Kidney (tissue), 14 donors: ENCODE measurements around the gene VAV2. TPM values are rescaled to one million over a fixed set of nuclear protein-coding genes. Genes with fewer than 3 reads are reported as not detected.
"Not testable (repeated sequence)": the region's sequence is repeated elsewhere in the genome, so short reads cannot be mapped to it uniquely, and the experiment has no call there.

ENCODE experiments used
- DNase-seq, 5 donors: peaks; one replicate each; pipeline ENCODE4 v3.0.0-alpha.2; 2013 to 2020
- FAIRE-seq: peaks from 2 replicates; lab custom pipeline; 2012; peaks lifted over from hg19 to GRCh38; lab: Jason Lieb, UNC
- H3K27ac ChIP-seq, 2 donors: one replicate each; pipeline ENCODE4 v1.7.0; 2013; ENCODE audit warnings: low read depth in 2 of 2, low read length in 2 of 2, inconsistent platforms in 1 of 2
- H3K27me3 ChIP-seq: one replicate; pipeline ENCODE4 v1.7.1; 2013; ENCODE audit warnings: low read length, inconsistent platforms; ENCODE audit not compliant: control insufficient read depth, insufficient read depth
- H3K36me3 ChIP-seq, 3 donors: one replicate each; pipeline versions ENCODE4 v1.7.0 to v1.7.1; 2013; ENCODE audit warnings: low read length in 3 of 3, control low read depth in 1 of 3, inconsistent platforms in 1 of 3; ENCODE audit not compliant: insufficient read depth in 3 of 3, control insufficient read depth in 2 of 3
- H3K4me1 ChIP-seq, 3 donors: one replicate each; pipeline versions ENCODE4 v1.7.0 to v1.7.1; 2013; ENCODE audit warnings: low read length in 3 of 3, inconsistent platforms in 1 of 3, low read depth in 1 of 3; ENCODE audit not compliant: control insufficient read depth in 2 of 3, insufficient read depth in 2 of 3
- H3K4me3 ChIP-seq, 3 donors: one replicate each; pipeline versions ENCODE4 v1.7.0 to v1.8.1; 2013; ENCODE audit warnings: low read length in 3 of 3, control low read depth in 1 of 3, inconsistent platforms in 1 of 3
- H3K9ac ChIP-seq, 3 donors: one replicate each; pipeline versions ENCODE4 v1.7.0 to v1.7.1; 2013; ENCODE audit warnings: low read length in 3 of 3, control low read depth in 1 of 3, inconsistent platforms in 1 of 3
- H3K9me3 ChIP-seq, 3 donors: one replicate each; pipeline versions ENCODE4 v1.7.0 to v1.7.1; 2013; ENCODE audit warnings: low read length in 3 of 3, control low read depth in 1 of 3, inconsistent platforms in 1 of 3; ENCODE audit not compliant: control insufficient read depth in 2 of 3, insufficient read depth in 1 of 3
- CTCF ChIP-seq: IDR thresholded peaks from 3 replicates; pipeline ENCODE4 v1.5.1; 2012; ENCODE audit warnings: mild to moderate bottlenecking, moderate library complexity, borderline replicate concordance; ENCODE audit not compliant: insufficient read depth; ENCODE audit errors: extremely low read depth
- intact Hi-C: fragments of 100-400 bp; cut with DNase I; formaldehyde crosslinking; loops from one replicate; pipeline ENCODE4 v1.11.1; 2022
- polyA plus RNA-seq: library from polyadenylated mRNA; stranded (reverse); fragments of 350-450 nt; fragmentation: Illumina TruSeq; extraction: RNeasy Lipid Tissue Mini Kit (QIAGEN cat#74804); gene quantifications from one replicate; pipeline ENCODE4 v1.2.3, GENCODE V29; 2014; ENCODE audit warnings: low read depth, low replicate concordance; ENCODE audit not compliant: insufficient read depth
- total RNA-seq: library from RNA; stranded (reverse); fragmentation: NEBNext Ultra II Directional; extraction: Animal tissue kit (Norgen Biotek cat#: 25700); gene quantifications from one replicate; pipeline ENCODE4 v1.2.1, GENCODE V29; 2021
- donor health status: control.
- donor health status: control.
- donor health status: control.
- donor health status: control.
- donor health status: control.
- donor health status: DM: yes; HTN: yes; CAD: no.
- donor health status: Normal renal cell carcinoma (clear cell type).

Gene VAV2
- total and polyA plus RNA-seq, 2 donors from 2014 or later = 22.3 to 47.1 TPM

- Histone ChIP-seq H3K4me3 (no peak overlapping the region), H3K9ac (no peak overlapping the region), H3K4me1 (peaks cover 0 to 4% (median 2%) of the 10 kb centered on the region in 3 donors), H3K9me3 (no peaks in the 10 kb centered on the region), H3K27ac (no peak overlapping the region), H3K27me3 (no peaks in the 10 kb centered on the region), H3K36me3 (no peaks in the 10 kb centered on the region)
- DNase-seq (peak in 1 of 5 donors; percentile 62), FAIRE-seq (no peak)
- intact Hi-C loops = no loop called here
- TF ChIP-seq CTCF = no peak
Measured at GRCh38 chr9:133897675-133898074, 94.4 kb downstream of the VAV2 start.

- H3K27ac ChIP-seq, H3K9me3 ChIP-seq, DNase-seq, H3K27me3 ChIP-seq, FAIRE-seq, H3K4me1 ChIP-seq, H3K4me3 ChIP-seq, H3K36me3 ChIP-seq, H3K9ac ChIP-seq, intact Hi-C loops: not testable (repeated sequence)
Measured at GRCh38 chr9:133896007-133896406, 96.1 kb downstream of the VAV2 start.

- TF ChIP-seq CTCF = no peak
- no peak overlapping the region for H3K27ac ChIP-seq
- DNase-seq = no peak
- no peak overlapping the region for H3K9ac ChIP-seq
- no peak for FAIRE-seq
- no peaks in the 10 kb centered on the region for H3K36me3 ChIP-seq
- H3K9me3 ChIP-seq = no peaks in the 10 kb centered on the region
- peaks cover 0 to 7% (median 4%) of the 10 kb centered on the region in 3 donors for H3K4me1 ChIP-seq
- H3K4me3 ChIP-seq = no peak overlapping the region
- intact Hi-C loops = no loop called here
- H3K27me3 ChIP-seq = no peaks in the 10 kb centered on the region
Measured at GRCh38 chr9:133895335-133895734, 96.8 kb downstream of the VAV2 start.

GRCh38 chr9:133894377-133895321, 97.5 kb downstream of the VAV2 start:
- no peaks in the 10 kb centered on the region for H3K36me3 ChIP-seq
- H3K4me1 ChIP-seq = peaks cover 0 to 7% (median 4%) of the 10 kb centered on the region in 3 donors
- no peak overlapping the region for H3K27ac ChIP-seq
- no peaks in the 10 kb centered on the region for H3K9me3 ChIP-seq
- H3K9ac ChIP-seq = no peak overlapping the region
- no peak overlapping the region for H3K4me3 ChIP-seq
- no peak for TF ChIP-seq CTCF
- FAIRE-seq = no peak
- no peak for DNase-seq
- intact Hi-C loops = no loop called here
- H3K27me3 ChIP-seq = no peaks in the 10 kb centered on the region
